HUDEP-2 (cell line): ENCODE results near the gene OR13A1.
A peak's percentile ranks its signal among the peaks of the same experiment; 100 is the strongest.
"Not testable (repeated sequence)": the region's sequence is repeated elsewhere in the genome, so short reads cannot be mapped to it uniquely, and the experiment has no call there.

Experiments used
- DNase-seq, 76 experiments: peaks; one replicate each; lab custom pipeline; 2025; ENCODE audit not compliant: unreplicated experiment in 76 of 76; lab: John Stamatoyannopoulos, UW

Gene OR13A1

DNA sequence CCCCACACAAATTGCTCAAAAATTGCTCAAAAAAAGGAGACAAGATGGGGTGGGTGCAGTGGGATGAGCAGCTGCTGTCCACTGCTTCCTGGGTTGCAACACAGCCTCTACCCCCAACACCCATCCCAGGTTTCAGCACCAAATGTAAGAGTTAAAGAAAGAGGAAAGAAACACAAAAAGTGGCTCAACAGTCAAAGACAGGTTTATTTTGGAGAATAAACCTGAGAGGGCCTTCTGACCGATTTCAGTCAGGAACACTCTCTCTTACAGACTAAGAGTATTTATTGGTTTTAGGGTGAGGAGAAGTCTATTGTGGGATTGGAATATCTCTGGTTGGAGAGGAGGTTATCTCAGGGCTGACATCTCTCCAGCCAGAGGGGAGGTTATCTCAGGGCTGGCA is 28.4 kb downstream of the OR13A1 start:
- DNase-seq, result no peak

DNA sequence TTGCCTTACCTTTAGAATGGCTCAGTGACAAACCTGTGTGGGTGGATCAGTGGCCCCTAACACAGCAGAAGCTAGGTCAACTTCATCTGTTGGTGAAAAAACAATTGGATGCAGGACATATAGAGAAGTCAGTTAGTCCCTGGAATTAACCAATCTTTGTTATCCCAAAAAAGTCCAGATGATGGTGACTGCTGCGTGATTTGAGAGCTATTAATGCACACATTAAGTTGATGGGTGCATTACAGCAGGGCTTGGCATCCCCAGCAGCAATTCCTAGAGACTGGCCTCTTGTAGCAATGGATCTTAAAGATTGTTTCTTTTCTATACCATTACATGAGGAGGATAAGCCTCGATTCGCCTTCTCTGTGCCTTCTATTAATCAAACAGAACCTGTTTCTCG is 33.3 kb downstream of the OR13A1 start:
- no peak for DNase-seq

DNA sequence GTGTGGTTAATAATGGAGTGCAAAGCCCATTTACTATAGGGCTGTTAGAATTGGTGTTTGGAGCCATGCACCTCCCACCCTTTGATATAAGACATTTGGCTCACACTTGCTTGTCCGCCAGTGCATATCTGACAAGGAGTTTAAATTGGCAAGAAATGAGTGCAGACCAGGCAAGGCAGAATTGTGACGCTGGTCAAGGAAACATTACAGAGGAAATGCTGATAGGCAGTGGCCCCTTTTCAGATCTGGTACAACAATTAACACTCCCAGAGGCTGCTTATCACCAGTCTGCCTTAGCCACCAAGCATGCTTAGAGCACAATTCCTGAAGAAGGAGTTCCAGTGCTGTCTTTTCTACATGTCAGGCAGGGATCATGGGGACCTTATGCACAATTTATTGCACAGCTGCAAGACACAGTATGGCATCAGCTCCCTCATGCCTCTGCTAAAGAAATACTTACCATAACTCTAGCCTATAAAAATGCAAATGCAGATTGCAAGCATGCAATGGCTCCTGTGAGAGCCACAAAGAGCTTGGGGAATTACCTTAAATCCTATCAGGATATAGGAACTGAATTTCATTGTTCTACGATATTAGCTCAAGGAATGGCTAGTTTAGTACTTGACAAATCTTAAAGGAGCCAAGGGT is 35.2 kb downstream of the OR13A1 start:
- peak in 74 of 76 experiments; percentile 4 to 91 (median 64) for DNase-seq

- peak in 11 of 76 experiments; percentile 34 to 69 (median 49) for DNase-seq
Measured at GRCh38 chr10:45279682-45280081, 35.7 kb downstream of the OR13A1 start.

DNA sequence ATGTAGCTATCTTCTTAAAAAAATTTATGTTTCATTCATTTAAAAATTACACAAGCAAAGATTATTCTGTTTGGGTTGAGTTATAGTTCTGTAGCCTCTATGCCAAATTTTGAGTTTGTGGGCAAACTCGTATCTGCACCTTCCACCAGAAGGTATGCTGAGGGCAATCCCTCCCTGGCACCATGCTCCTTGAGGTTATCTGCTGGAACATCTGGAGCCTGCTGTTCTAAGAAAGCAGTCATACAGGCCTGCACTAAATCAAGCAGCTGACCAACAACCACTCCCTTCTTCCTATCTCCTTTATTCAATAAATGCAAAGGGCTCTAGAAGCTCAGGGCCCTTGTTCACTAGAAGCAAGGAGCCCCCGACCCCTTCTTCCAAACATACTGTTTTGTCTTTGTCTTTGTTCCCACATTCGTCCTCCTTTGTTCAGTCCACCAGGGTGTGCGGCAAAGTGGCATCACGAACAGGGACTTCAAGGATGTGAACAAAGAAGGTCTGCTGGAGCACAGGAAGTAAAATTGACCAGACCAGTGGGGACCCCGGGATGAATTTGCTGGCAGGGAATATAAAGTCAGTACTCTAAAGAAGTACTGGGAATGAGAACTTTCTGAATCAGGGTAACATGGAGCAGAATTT is 36.4 kb downstream of the OR13A1 start:
- DNase-seq, result peak; percentile 26 to 99 (median 91)

- DNase-seq, result not testable (repeated sequence)
Measured at GRCh38 chr10:45276146-45276545, 39.3 kb downstream of the OR13A1 start.

DNA sequence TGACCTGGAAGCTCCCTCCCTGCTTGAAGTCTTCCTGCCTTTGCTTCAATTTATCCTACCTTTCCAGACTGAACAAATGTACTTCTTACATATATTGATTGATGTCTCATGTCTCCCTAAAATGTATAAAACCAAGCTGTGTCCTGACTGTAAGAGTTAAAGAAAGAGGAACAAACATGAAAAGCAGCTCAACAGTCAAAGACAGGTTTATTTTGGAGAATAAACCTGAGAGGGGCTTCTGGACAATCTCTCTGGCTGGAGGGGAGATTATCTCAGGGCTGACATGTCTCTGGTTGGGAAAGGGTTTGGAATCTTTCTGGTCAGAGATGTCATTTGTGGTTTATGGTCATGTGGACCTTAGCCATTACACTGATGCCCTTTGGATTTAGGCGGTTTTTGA is 41.0 kb downstream of the OR13A1 start:
- no peak for DNase-seq

DNA sequence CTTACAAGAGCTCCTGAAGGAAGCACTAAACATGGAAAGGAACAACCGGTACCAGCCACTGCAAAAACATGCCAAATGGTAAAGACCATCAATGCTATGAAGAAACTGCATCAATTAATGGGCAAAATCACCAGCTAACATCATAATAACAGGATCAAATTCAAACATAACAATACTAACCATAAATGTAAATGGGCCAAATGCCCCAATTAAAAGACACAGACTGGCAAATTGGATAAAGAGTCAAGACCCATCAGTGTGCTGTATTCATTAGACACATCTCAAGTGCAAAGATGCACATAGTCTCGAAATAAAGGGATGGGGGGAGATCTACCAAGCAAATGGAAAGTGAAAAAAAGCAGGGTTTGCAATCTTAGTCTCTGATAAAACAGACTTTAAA is 47.6 kb downstream of the OR13A1 start:
- DNase-seq, result not testable (repeated sequence)

- no peak for DNase-seq
Measured at GRCh38 chr10:45265996-45266395, 49.4 kb downstream of the OR13A1 start.

GRCh38 chr10:45261946-45262345 is 53.5 kb downstream of the OR13A1 start:
- peak in 1 of 76 experiments; percentile 3 for DNase-seq

DNA sequence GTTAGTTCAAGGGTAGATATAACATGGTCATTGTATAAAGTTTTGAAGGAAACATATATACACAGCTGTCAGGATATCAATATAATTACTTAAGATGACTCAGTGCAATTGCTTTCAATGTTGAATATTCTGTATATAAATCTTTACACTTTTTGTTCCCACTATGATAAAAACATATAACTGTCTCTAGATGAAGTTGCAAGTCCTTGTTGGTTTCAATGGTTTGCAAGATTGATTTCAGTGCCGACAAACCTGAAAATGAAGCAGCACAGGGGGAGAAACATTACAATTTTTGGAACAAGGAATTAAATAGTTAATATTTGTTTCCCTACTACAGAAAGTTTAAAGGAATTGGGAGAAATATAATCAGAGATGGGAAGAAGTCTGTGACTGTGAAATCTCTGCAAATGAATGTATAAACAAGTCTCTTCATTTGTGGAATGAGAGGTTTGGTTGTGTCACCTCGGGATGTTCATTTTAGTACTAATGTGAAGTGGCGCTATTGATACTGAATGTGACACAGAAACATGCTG is 54.1 kb downstream of the OR13A1 start:
- DNase-seq, result no peak

DNA sequence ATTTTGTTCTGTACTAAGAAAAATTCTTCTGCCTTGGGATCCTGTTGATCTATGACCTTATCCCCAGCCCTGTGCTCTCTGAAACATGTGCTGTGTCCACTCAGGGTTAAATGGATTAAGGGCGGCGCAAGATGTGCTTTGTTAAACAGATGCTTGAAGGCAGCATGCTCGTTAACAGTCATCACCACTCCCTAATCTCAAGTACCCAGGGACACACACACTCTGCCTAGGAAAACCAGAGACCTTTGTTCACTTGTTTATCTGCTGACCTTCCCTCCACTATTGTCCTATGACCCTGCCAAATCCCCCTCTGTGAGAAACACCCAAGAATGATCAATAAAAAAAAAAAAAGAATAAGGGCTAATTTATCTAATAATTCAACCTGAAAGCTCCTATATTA is 54.8 kb downstream of the OR13A1 start:
- peak in 2 of 76 experiments; percentile 16 to 43 for DNase-seq

- DNase-seq, result not testable (repeated sequence)
Measured at GRCh38 chr10:45259786-45260495, 55.5 kb downstream of the OR13A1 start.

- DNase-seq, result no peak
Measured at GRCh38 chr10:45257600-45257999, 57.8 kb downstream of the OR13A1 start.

- DNase-seq, result peak in 2 of 76 experiments; percentile 6 to 17
Measured at GRCh38 chr10:45256246-45256645, 59.2 kb downstream of the OR13A1 start.

DNA sequence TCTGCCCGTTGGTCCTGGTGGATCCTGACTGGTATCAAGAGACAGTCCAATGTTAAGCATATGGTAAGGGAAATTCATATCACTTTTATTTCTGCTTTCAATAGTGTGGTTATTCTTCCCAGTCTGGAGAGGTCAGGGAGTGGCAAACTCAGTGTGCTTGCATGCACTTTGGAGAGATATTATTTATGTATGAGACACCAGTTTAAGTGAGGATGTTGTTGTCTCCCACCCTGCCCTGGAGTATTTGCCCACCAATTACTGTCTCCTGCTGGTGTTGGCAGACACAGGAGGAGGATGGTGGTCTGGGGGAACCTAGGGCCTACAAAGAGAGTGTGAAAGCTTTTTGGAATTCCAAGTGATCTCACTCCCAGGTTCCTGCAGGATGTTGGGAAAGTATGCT is 59.7 kb downstream of the OR13A1 start:
- no peak for DNase-seq

GRCh38 chr10:45254892-45255291 is 60.5 kb downstream of the OR13A1 start:
- DNase-seq, result no peak

DNA sequence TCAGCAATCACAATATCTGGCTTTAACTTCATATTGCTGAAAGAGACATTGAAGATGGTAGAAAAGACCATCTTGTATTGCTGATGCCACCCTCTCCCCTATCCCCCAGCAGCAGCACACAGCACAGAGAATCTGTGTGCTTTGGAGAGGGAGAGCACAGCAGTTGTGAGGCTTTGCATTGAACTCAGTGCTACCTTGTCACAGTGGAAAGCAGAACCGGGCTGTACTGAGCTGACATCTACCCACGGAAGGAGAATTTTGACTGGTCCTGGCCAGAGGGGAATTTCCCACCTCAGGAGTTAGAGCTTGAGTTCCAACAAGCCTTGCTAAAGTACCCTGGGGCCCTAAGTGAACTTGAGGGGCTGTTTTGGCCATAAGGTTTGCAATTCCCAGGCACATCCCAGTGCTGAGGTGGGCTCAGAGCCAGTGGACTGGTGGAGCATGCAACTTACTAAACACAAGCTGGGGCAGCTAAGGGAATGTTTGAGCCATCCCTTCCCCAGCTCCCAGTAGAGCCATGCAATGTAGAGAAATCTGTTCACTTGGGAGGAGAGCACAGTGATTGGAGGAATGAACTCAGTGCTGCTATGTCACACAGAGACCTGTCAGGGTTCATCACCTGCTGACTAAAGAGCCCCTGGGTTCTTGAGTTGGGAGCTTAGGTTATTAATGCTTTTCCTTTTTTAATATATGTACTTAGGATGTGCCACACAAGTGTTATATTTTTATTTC is 62.1 kb downstream of the OR13A1 start:
- DNase-seq, result no peak
